HG03135 (cell line): ENCODE measurements around the gene GRIP1.
"Not testable (repeated sequence)": the region's sequence is repeated elsewhere in the genome, so short reads cannot be mapped to it uniquely, and the experiment has no call there.

Experiments used
- ATAC-seq: cut with Tn5 transposase; IDR thresholded peaks from one replicate; pipeline ENCODE4 v1.9.1; 2021; ENCODE audit warnings: mild to moderate bottlenecking, moderate library complexity; ENCODE audit not compliant: unreplicated experiment

The GRIP1 gene

GRCh38 chr12:66541426-66541825 lies 137.4 kb downstream of the GRIP1 start:
- no peak for ATAC-seq

- no peak for ATAC-seq
Measured at GRCh38 chr12:66539431-66539830, 139.4 kb downstream of the GRIP1 start.

DNA sequence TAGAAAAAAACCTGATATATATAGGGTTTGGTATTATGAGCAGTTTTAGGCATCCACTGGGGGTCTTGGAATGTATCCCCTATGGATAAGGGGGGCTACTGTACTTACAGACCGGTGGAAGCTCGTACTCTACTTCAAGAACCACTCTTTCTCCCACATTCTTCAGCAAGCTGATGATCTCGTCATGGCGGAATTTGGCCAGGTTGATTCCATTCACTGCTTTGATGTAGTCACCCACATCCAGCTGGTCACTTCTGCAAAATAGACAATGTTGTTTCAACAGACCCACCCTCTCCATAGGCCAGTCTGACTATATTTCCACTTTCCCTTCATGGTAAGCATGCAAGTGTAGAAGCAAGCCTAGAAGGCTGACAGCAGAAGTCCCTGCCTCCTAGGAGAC lies 139.9 kb downstream of the GRIP1 start:
- no peak for ATAC-seq

DNA sequence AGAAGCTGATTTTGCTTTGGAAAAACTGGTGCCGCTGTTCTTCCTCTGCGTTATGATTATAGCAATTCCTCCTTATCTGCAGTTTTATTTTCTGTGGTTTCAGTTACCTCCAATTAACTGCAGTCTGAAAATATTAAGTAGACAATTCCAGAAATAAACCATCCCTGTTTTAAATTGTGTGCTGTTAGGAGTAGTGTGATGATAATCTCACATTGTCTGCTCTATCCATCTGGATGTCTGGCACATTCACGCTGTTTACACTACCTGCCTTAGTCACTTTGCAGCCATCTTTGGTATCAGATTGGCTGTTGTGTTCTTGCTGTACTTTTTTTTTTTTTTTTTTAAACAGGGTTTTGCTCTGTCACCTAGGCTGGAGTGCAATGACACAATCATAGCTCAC lies 141.0 kb downstream of the GRIP1 start:
- ATAC-seq, result no peak

DNA sequence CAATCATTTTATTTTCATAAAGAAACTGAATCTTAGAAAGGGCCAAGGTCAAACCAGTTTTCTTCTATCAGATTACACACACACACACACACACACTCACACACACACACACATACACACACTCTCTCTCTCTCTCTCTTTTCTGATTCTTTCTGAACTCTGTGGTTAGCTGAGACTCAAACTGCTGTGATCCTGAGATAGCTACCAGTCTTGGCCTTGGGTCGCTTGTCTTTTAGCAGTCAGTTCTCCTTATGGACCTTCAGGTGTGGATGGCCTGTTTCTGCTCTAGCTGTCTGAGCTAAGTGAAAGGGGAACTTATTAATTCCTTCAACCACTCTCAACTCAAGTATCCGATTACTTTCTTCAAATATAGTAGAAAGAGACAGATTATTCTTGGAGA lies 145.1 kb downstream of the GRIP1 start:
- ATAC-seq, result no peak

DNA sequence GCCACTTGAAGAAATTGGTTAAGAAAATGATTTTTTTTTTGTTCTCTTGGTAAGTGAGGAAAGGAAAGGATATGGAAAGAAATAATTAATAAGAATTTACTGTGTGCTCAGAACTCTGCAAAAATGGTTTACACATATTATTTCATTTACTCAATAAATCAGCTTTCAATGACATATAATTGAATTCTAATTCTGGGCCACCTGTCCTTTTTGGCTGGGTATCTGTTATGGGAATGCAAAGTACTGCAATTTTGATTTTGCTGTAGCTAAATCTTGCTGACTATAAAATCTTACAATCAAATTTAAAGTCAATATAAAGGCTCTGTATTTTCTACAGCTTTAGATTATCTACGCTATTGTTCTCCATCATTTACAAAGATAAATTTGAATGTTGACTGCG lies 147.1 kb downstream of the GRIP1 start:
- no peak for ATAC-seq

DNA sequence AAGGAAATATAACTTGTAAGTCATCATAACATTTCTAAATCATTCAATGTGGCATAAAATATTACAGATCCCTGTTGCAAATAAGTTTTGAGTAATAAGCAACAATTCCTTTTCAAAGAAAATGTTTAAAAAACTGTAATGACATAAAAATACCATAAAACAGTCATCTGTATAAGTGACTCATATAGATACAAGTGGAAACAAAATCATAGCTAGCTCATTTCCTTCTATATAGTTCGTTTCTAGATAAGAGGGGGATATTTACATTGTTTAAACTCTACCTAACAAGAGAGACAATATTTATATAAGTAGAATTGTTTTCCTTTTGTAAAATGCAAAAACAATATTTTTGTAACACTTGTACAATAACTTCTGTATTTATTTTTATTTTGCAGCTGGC lies 148.9 kb downstream of the GRIP1 start:
- no peak for ATAC-seq

DNA sequence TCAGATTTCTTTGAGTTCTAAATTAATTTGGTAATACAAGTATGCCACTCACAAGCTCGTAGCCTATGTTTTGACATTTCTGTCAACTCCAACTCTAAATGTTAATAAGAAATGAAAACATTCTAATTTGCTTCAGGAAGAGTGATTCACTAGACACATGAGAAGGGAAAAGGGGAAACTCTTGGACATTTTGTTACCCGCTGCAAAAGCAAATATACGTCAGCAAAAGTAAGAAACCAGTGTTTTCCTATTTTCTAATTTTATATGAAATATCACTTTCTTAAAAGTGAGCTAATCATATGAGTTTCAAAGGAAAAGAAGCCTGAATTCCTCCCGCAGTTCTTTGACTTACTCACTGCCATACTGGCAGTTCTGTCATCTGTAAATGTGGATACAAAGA lies 162.3 kb downstream of the GRIP1 start:
- no peak for ATAC-seq

DNA sequence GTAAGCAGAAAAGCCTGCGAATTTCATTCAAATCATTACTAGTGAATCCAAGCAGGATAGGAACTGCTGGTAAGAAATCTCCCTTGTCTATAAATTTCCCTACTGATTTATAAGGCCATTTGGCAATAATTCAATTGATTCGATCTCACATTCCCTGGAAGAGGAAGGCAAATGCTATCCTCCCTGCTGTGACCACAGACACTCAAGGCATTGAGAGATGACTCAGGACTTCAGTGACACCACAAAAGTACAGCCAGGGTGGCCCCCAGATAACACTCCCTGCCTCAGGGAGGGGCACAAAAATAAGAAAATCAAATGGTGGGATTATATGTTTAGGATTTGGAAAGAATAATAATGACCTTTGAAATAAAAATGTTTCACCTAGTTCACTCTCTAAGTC lies 162.7 kb downstream of the GRIP1 start:
- no peak for ATAC-seq

DNA sequence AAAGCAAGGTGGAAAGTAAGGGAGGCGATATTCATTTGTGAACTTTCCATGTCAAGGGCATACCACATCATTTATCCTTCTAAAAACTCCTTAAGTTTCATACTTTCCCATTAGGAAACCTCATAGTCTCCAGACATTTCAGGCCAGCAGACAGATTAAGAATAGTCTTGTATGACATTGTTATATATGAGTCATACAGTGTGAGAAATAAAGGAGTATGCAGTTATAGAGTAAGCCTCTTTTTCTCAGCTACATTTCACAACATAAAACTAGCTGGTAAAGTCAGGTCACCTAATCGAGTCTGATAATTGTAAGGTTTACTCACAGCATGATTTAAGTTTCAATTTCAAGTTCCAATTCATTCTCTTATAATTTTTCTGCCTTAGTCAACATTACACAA lies 164.3 kb downstream of the GRIP1 start:
- no peak for ATAC-seq

DNA sequence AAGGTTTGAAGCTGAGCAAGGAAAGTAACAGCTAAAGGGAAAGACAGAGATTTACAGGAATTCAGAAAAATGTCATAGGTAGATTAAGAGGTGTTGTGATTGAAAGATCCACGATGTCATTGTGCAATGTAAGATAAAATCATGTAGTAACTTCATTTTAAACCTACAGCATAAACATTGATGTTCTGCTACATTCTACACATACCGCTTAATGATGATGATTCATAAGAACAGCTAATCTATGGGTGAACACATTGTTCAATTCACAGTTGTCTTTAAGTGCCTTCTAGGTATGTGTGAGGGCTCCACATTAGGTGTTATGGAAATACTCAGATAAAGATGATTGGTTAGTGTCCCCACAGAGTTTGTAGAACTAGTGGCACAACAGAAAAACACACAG lies 170.9 kb downstream of the GRIP1 start:
- no peak for ATAC-seq

- no peak for ATAC-seq
Measured at GRCh38 chr12:66503746-66504145, 175.1 kb downstream of the GRIP1 start.

GRCh38 chr12:66502911-66503310 lies 176.0 kb downstream of the GRIP1 start:
- ATAC-seq, result no peak

DNA sequence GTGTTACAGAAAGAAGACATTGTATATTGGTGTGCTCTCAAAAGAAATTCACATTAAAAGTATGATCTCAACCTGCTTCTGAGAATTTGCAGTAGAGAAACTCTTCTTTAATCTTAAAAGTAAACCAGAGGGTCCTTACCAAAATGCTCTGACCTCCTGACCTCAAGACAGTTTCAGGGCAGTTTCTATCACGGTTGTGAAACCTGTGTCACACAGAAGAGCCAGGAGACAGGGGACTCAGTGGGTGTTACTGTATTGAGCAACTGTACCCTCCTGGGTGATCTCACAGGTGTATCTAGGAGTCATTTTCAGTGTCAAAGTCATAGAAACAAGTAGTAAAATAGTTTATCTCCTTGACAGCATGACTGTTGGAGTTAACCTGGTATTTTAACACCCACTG lies 178.0 kb downstream of the GRIP1 start:
- ATAC-seq, result peak; percentile 91

DNA sequence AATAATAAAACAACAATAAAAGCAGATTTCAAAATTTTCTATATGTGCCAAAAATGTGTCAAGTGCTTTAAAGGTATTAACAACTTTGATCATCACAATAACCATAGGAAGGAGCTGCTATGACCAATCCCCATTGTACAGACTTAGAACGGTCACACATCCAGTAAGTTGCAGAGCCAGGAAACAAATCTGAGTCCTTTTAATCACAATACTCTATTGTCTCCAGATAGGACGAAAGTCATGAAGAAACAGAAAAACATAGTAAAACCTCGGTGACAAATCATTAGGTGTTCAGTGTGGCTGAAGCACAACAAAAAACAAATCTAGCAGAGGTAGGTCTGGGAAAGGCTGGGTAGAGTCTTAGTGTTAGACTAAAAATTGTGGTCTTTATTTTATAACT lies 178.8 kb downstream of the GRIP1 start:
- ATAC-seq, result no peak

GRCh38 chr12:66499000-66499399 lies 179.9 kb downstream of the GRIP1 start:
- no peak for ATAC-seq

- not testable (repeated sequence) for ATAC-seq
Measured at GRCh38 chr12:66498059-66498458, 180.8 kb downstream of the GRIP1 start.

DNA sequence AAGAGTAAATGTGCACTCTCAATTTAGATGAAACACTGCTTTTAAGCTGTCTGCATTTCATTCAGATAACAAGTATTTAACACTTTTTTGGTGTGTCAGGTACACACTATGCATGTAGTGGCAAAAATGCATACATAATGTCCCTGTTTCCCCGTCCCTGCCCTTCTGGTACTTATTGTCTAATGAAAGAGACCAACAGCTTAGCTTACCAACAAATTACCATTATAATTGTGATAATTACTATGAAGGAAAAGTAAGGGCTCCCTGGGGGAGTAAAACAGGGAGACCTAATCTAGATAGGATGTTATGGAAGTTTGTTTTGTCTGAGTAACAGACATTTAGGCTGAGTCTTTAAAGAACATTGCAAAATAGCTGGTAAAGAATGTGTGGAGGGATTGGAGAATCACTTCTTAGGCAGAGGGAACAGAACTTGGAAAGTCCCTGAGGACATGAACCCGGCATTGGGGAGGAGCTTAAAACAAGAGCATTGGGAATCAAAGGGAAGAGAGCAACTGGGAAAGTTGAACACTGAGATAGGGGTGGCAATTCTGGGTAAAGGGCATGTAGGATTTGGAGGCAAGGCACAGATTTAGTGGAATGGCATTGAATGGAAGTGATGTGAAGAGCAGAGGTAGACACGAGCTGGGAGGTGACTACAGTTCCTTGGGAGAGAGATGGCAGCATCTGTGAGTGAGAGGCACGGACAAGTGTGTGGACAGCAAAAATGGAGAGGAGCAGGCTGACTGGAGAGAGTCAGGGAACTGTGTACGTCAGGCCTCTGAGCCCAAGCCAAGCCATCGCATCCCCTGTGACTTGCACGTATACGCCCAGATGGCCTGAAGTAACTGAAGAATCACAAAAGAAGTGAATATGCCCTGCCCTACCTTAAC lies 181.6 kb downstream of the GRIP1 start:
- no peak for ATAC-seq

- ATAC-seq, result no peak
Measured at GRCh38 chr12:66496595-66496994, 182.3 kb downstream of the GRIP1 start.

DNA sequence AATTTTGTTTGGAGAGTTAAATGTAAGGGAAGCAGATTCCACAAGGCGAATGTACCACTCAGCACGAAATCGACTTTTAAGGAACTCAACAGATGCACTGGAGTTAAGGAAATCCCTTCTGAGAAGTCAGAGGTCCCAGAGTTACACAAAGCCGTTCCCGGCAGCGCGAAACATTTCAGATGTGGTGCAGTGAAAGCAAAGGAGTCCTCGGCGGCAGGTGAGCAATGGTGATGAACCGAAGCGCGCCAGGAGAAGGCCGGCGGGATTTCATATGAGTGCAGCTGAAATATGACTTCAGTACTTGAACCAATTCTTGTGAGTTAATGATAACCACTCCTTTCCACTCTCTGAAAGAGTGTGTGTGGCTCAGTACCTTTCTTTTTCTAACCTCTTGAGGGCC lies 183.2 kb downstream of the GRIP1 start:
- no peak for ATAC-seq

DNA sequence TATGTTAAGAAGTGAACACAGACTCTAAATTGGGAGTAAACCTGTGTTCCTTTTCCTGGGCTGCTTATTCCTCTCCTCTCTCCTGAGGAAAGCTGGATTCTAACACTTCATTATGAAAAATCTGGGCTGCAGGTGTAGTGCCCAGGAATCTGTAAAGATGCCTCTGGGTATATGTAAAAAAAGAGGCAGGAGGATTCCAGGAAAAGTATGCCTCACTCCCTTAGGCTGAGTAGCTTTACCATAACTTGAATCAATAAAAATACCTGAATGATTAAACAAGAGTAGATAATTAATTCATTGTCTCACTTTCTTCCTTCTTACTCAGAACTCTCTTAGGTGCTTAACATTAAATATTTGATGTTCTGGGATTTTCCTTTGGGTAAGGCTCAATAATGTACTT lies 185.1 kb downstream of the GRIP1 start:
- ATAC-seq, result no peak

- ATAC-seq, result no peak
Measured at GRCh38 chr12:66491853-66492252, 187.0 kb downstream of the GRIP1 start.
